GM21515 (cell line): Measurements from ENCODE around the gene VWA8.
"Not testable (repeated sequence)": the region's sequence is repeated elsewhere in the genome, so short reads cannot be mapped to it uniquely, and the experiment has no call there.

Experiments
- ATAC-seq: cut with Tn5 transposase; IDR thresholded peaks from one replicate; pipeline ENCODE4 v1.9.1; 2021; ENCODE audit not compliant: unreplicated experiment

The VWA8 gene

DNA sequence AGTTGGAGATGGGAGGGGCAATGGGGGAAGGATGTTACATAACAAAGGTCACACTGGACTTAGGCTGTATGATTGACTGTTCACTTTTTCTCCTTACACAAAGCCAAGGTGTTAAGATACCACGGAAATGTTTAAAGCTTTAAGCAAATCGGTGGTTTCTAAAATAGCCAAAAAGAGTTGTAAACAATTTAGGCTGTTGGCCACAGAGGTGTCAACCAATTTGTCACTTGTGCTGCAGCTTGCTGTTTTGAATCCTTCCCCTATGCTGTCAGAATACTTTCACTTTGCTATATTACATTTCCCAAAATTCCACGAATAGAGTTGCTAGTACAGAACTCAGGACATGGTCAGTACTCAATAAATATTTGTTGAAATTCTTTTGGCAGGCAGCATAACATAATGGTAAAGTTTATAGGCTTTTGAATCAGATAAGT lies 149.3 kb downstream of the VWA8 start:
- ATAC-seq: peak; percentile 63

DNA sequence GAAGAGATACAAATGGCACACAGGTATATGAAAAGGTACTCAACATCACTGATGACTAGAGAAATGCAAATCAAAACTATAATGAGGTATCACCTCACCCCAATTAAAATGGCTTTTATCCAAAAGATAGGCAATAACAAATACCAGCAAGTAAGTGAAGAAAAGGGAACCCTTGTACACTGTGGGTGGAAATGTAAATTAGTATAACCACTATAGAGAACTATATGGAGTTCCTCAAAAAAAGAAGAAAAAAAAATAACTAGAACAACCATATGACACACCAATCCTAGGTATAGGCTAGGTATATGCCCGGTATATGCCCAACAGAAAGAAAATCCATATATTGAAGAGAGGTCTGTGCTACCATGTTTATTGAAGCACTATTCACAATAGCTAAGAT lies 150.9 kb downstream of the VWA8 start:
- no peak for ATAC-seq

DNA sequence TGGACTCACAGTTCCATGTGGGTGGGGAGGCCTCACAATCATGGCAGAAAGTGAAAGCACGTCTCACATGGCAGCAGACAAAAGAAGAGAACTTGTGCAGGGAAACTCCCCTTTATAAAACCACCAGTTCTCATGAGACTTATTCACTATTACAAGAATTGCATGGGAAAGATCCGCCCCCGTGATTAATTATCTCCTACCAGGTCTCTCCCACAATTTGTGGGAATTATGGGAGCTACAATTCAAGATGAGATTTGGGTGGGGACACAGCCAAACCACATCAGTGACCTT lies 157.5 kb downstream of the VWA8 start:
- not testable (repeated sequence) for ATAC-seq

- ATAC-seq: no peak
Observed at GRCh38 chr13:41802684-41803444, 158.0 kb downstream of the VWA8 start.

GRCh38 chr13:41802043-41802683 lies 158.7 kb downstream of the VWA8 start:
- ATAC-seq: no peak

DNA sequence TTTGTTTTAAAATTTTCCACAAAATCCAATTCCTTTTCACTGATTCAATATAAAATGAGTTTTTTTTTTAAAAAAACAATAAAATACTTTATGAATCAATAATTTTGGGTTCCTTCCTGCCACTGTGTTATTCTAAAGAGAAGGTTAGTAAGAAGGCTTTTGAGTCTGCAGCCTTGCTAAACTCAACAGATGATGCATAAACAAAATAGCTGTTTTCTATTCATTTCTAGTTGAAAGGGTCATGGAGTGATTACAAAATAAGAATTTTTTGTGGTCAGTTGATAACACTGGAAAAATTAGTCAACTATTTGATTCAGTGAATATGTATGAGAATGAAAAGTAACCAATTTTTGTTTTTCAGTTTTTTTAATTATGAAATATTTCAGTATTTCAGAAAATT lies 169.9 kb downstream of the VWA8 start:
- no peak for ATAC-seq

DNA sequence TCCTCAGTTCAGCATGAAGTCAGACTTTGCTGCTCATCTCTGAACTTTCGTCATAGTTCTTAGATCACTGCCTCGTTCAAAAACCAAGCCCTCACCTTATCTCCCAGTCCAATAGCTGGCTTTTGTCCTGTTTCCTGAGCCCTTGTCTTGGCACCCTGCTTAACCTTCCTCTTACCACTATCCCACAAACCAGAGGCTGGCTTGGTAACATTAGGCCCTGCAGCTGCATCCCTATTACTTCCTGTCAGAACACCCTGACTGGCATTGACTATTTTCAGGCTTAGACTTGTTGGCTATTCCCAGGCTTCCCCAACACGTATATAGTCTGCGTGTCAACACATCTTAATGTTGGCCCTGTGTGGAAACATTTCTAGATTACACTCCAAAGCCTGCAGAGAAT lies 172.4 kb downstream of the VWA8 start:
- no peak for ATAC-seq

GRCh38 chr13:41785402-41786172 lies 175.3 kb downstream of the VWA8 start:
- no peak for ATAC-seq

GRCh38 chr13:41782086-41782485 lies 178.8 kb downstream of the VWA8 start:
- no peak for ATAC-seq

GRCh38 chr13:41780715-41781706 lies 179.9 kb downstream of the VWA8 start:
- ATAC-seq: no peak

- ATAC-seq: no peak
Observed at GRCh38 chr13:41775251-41775650, 185.7 kb downstream of the VWA8 start.

DNA sequence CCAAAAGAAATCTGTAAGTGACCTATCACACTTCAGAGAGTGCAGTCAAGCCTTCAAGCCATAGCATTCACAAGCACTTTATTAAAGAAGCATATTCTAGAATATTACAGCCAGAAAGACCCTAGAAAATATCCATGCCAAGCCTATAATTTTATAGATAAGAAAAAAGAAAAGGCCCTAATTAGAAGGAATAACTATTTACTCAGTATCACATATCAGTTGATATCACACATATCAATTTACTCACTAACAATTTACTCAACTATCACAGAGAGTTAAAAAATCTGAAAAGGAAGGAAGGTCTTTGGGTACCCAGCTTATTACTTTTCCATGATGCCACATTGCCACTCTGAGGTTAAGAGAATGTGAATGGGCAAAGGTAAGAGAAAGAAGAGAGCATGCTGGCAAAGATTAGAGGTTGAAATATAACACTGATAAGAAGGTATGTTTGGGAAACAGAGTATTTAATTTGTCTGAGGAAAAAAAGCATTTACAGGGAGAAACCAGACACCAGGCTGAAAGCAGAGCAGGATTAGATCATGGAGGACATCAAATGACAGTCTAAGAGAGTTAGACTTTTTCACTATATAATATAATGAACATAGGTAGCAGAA lies 186.2 kb downstream of the VWA8 start:
- ATAC-seq: no peak

- ATAC-seq: no peak
Observed at GRCh38 chr13:41767801-41768200, 193.1 kb downstream of the VWA8 start.

DNA sequence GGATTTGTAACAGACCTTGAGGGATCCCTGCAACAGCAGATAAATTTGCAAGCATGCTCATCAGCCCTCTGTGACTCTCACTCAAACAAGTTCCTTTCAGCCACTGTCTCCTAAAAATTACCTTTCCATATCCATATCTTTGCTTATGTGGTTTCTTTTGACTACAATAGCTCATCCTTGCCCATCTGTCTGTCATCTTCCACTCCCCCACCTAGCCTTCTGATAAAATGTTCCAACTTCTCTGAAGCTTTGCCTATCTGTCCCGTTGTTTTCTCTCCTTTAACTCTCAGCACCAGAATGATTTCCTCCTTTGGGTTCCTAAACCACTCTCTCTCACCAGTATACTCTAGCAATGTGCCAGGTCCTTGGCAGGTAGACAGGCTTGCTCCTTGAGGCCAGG lies 194.5 kb downstream of the VWA8 start:
- ATAC-seq: no peak

DNA sequence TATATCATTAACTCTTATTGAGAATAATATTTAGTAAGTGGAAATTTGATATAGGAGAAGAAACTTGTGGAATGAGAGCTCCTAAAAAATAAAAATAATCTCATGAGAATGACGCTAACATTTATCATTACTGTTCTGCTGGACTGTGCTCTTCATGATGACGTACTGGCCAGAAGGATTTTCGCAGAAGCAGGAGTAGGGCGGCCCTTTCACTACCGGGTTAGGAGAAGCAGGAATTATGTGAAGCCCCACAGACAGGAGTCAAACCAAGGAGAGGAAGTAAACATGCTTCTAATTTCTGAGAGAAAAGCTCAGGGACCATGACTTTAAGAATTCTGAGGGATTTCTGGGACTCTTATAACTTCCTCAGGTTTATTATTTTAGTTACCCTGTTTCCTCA lies 195.1 kb downstream of the VWA8 start:
- no peak for ATAC-seq

- ATAC-seq: no peak
Observed at GRCh38 chr13:41765020-41765419, 195.9 kb downstream of the VWA8 start.

DNA sequence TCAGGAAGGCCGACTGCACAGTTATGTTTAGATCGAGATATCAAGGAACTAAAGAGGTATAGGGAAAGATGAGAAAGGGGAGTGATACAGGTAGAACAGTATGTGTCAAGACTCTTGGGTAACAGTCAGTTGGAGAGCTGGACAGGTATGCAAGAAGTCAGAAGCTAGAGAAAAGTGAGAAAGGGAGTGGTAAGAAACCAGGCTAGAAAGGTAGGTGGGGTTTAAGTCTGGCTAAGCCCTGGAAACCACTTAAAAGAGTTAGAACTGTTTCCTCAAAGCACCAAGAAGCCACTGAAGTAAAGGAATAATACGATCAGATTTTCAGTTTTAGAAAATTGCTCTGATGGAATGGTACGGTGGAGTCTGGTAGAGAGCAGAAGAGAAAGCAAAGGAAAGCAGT lies 196.4 kb downstream of the VWA8 start:
- ATAC-seq: no peak

- ATAC-seq: no peak
Observed at GRCh38 chr13:41763782-41764181, 197.1 kb downstream of the VWA8 start.

DNA sequence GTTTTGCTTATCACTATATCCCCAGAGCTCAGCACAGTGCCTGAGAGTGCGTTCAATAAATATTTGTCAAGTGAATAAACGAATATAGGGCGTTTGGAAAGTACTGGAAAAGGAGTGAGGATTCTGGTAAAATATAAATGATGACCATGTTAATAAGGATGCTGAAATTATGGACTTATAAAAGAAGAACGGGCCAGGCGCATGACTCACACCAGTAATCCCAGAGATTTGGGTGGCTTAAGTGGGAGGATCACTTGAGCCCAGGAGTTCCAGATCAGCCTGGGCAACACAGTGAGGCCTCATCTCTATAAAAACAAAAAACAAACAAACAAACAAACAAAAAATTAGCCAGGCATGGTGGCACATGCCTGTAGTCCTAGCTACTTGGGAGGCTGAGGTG lies 198.1 kb downstream of the VWA8 start:
- no peak for ATAC-seq

DNA sequence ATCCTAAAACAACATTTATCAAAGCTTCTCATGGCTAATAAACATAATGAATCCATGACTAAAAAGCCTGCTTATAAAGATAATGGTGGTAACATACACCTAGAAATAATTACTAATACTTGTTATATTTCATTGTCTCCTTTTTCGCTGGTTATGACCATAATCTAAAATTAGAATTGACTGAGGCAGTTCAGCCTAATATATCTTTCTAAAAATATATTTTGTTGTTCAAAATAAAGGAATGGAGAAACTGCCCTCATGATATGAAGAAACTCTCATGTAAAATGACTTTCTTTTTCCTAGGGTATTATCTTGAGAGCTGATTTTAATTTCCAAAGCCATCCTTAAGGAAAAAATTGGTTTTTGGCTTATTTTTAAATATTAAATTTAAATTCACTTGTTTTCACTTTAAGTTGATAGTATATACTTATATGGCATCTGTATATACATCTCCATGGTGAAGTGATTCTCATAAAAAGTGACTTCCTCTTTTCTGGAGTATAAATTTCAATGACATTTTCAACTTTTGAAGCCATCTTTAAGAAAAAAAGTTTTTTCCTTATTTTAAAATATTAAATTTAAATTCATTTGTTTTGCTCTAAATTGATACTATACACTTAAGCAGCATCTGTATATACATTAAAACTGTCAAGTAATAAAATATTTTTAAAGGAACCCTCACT lies 204.6 kb downstream of the VWA8 start:
- ATAC-seq: no peak
